MCF 10A (cell line): ENCODE results near the gene NEK6. TPM values are rescaled to one million over a fixed set of nuclear protein-coding genes. Genes with fewer than 3 reads are reported as not detected.

Source experiments
- BruUV-seq: library from RNA; stranded (reverse); fragments of 400-500 nt; replicated peaks from 2 replicates; lab custom pipeline; 2021; lab: Mats Ljungman, UMichigan
- CTCF ChIA-PET: fragments of 300-600 bp; sonication (Branson Sonifier 250); formaldehyde crosslinking; extraction: SDS; loops from one replicate; lab custom pipeline; 2021; ENCODE audit warnings: antibody characterized with exemption, inconsistent platforms; lab: Yijun Ruan, JAX
- POLR2A ChIA-PET: fragments of 300-600, 350-650 bp; sonication (Branson Sonifier 250); formaldehyde crosslinking; extraction: SDS; loops from one replicate; lab custom pipeline; 2020; ENCODE audit warnings: antibody characterized with exemption, inconsistent platforms; lab: Yijun Ruan, JAX
- DNase-seq: peaks from one replicate; pipeline ENCODE4 v3.0.0-alpha.2; 2018; ENCODE audit not compliant: unreplicated experiment
- H3K27ac Mint-ChIP-seq: one replicate; pipeline ENCODE4 v1.8.0; 2022; ENCODE audit warnings: mild to moderate bottlenecking, low read depth, mixed read lengths; ENCODE audit not compliant: unreplicated experiment
- H3K27me3 Mint-ChIP-seq: one replicate; pipeline ENCODE4 v1.8.0; 2022; ENCODE audit warnings: mixed read lengths; ENCODE audit not compliant: insufficient read depth, unreplicated experiment
- H3K36me3 Mint-ChIP-seq: one replicate; pipeline ENCODE4 v1.8.0; 2022; ENCODE audit warnings: mild to moderate bottlenecking, moderate library complexity, mixed read lengths; ENCODE audit not compliant: insufficient read depth, unreplicated experiment
- H3K4me1 Mint-ChIP-seq: one replicate; pipeline ENCODE4 v1.8.0; 2022; ENCODE audit warnings: mixed read lengths; ENCODE audit not compliant: insufficient read depth, unreplicated experiment
- H3K4me3 Mint-ChIP-seq: one replicate; pipeline ENCODE4 v1.8.0; 2022; ENCODE audit warnings: mild to moderate bottlenecking, moderate library complexity, mixed read lengths; ENCODE audit not compliant: unreplicated experiment
- H3K9me3 Mint-ChIP-seq: one replicate; pipeline ENCODE4 v1.8.0; 2022; ENCODE audit warnings: mixed read lengths; ENCODE audit not compliant: unreplicated experiment
- CTCF ChIP-seq: fragments of 200-600 bp; IDR thresholded peaks from one replicate; pipeline ENCODE4 v1.8.0; 2022; ENCODE audit warnings: antibody characterized with exemption, mild to moderate bottlenecking; ENCODE audit not compliant: unreplicated experiment
- intact Hi-C: fragments of 100-400 bp; cut with micrococcal nuclease; formaldehyde crosslinking; loops from 2 replicates; pipeline ENCODE4 v1.14.1; 2022
- total RNA-seq: library from RNA; stranded (reverse); gene quantifications from 2 replicates; pipeline ENCODE4 v1.2.3, GENCODE V29; 2022

The NEK6 gene
- total RNA-seq, 1 experiment from 2014 or later = 27.5 TPM

GRCh38 chr9:124271660-124272059 lies 13.9 kb downstream of the NEK6 start:
- no peak overlapping the region for H3K27ac Mint-ChIP-seq
- CTCF ChIA-PET = no interaction called here
- intact Hi-C loops = no loop called here

GRCh38 chr9:124272118-124272517 lies 14.4 kb downstream of the NEK6 start:
- ChIA-PET CTCF (interaction anchor here (0.5 kb wide), 1 partner anchor 307 kb away, joined by 4 read pairs; no protein-coding TSS in a partner anchor), POLR2A (interaction anchor here (0.6 kb wide), 1 partner anchor 80 kb away, joined by 3 read pairs; no protein-coding TSS in a partner anchor)
- peaks cover 10% of the 10 kb centered on the region for H3K4me1 Mint-ChIP-seq
- H3K27me3 Mint-ChIP-seq = no peaks in the 10 kb centered on the region
- H3K36me3 Mint-ChIP-seq = peaks cover 4% of the 10 kb centered on the region
- H3K4me3 Mint-ChIP-seq = no peak overlapping the region
- intact Hi-C loops = no loop called here
- no peak overlapping the region for H3K27ac Mint-ChIP-seq
- no TSS peak for BruUV-seq
- no peak for TF ChIP-seq CTCF
- no peaks in the 10 kb centered on the region for H3K9me3 Mint-ChIP-seq
- no peak for DNase-seq

More at GRCh38 chr9:124271660-124272059, 13.9 kb downstream of the NEK6 start:
- BruUV-seq = no TSS peak
- TF ChIP-seq CTCF = no peak
- POLR2A ChIA-PET = no interaction called here
- Mint-ChIP-seq H3K36me3 (peaks cover 4% of the 10 kb centered on the region), H3K9me3 (no peaks in the 10 kb centered on the region), H3K4me3 (no peak overlapping the region), H3K27me3 (no peaks in the 10 kb centered on the region), H3K4me1 (peaks cover 15% of the 10 kb centered on the region)
- no peak for DNase-seq

GRCh38 chr9:124272979-124273378 lies 15.2 kb downstream of the NEK6 start:
- no peaks in the 10 kb centered on the region for H3K27me3 Mint-ChIP-seq
- H3K4me1 Mint-ChIP-seq = peaks cover 2% of the 10 kb centered on the region
- ChIA-PET CTCF (no interaction called here), POLR2A (no interaction called here)
- H3K27ac Mint-ChIP-seq = no peak overlapping the region
- BruUV-seq = no TSS peak
- no peaks in the 10 kb centered on the region for H3K9me3 Mint-ChIP-seq
- H3K4me3 Mint-ChIP-seq = no peak overlapping the region
- H3K36me3 Mint-ChIP-seq = peaks cover 4% of the 10 kb centered on the region
- intact Hi-C loops = no loop called here
- DNase-seq = no peak
- TF ChIP-seq CTCF = no peak

- Mint-ChIP-seq H3K4me3 (no peak overlapping the region), H3K4me1 (no peaks in the 10 kb centered on the region), H3K27ac (no peak overlapping the region), H3K36me3 (peaks cover 4% of the 10 kb centered on the region), H3K9me3 (no peaks in the 10 kb centered on the region), H3K27me3 (no peaks in the 10 kb centered on the region)
- BruUV-seq = no TSS peak
- no peak for DNase-seq
- no peak for TF ChIP-seq CTCF
- intact Hi-C loops = no loop called here
- CTCF ChIA-PET = interaction anchor here (0.6 kb wide), 1 partner anchor 113 kb away, joined by 3 read pairs; no protein-coding TSS in a partner anchor
- POLR2A ChIA-PET = no interaction called here
Observed at GRCh38 chr9:124273427-124274160, 15.8 kb downstream of the NEK6 start.
